Inferior parietal cortex (tissue), 1 donor: ENCODE data around the gene CFAP46.
"Not testable (repeated sequence)": the region's sequence is repeated elsewhere in the genome, so short reads cannot be mapped to it uniquely, and the experiment has no call there.

Experiments used
- DNase-seq: peaks from one replicate; pipeline ENCODE4 v3.0.0-alpha.2; 2016; ENCODE audit errors: extremely low spot score

CFAP46 gene

GRCh38 chr10:132900211-132900756 lies 42.1 kb downstream of the CFAP46 start:
- no peak for DNase-seq

- no peak for DNase-seq
Measured at GRCh38 chr10:132899751-132900065, 42.7 kb downstream of the CFAP46 start.

- no peak for DNase-seq
Measured at GRCh38 chr10:132899054-132899750, 43.2 kb downstream of the CFAP46 start.

GRCh38 chr10:132898391-132899053 lies 43.8 kb downstream of the CFAP46 start:
- DNase-seq: no peak

GRCh38 chr10:132897516-132898381 lies 44.6 kb downstream of the CFAP46 start:
- DNase-seq: no peak

GRCh38 chr10:132893786-132894185 lies 48.6 kb downstream of the CFAP46 start:
- not testable (repeated sequence) for DNase-seq

- DNase-seq: no peak
Measured at GRCh38 chr10:132893090-132893489, 49.3 kb downstream of the CFAP46 start.

GRCh38 chr10:132892004-132892403 lies 50.4 kb downstream of the CFAP46 start:
- no peak for DNase-seq

GRCh38 chr10:132891368-132891767 lies 51.0 kb downstream of the CFAP46 start:
- DNase-seq: no peak

- DNase-seq: no peak
Measured at GRCh38 chr10:132890301-132890700, 52.1 kb downstream of the CFAP46 start.

- DNase-seq: no peak
Measured at GRCh38 chr10:132889556-132889955, 52.8 kb downstream of the CFAP46 start.

- DNase-seq: no peak
Measured at GRCh38 chr10:132888898-132889490, 53.4 kb downstream of the CFAP46 start.

GRCh38 chr10:132888446-132888845 lies 53.9 kb downstream of the CFAP46 start:
- not testable (repeated sequence) for DNase-seq

- no peak for DNase-seq
Measured at GRCh38 chr10:132886211-132887099, 55.9 kb downstream of the CFAP46 start.

- DNase-seq: no peak
Measured at GRCh38 chr10:132885451-132886210, 56.7 kb downstream of the CFAP46 start.

- DNase-seq: no peak
Measured at GRCh38 chr10:132884691-132885271, 57.6 kb downstream of the CFAP46 start.

- DNase-seq: no peak
Measured at GRCh38 chr10:132884041-132884440, 58.3 kb downstream of the CFAP46 start.

- no peak for DNase-seq
Measured at GRCh38 chr10:132883391-132883881, 58.9 kb downstream of the CFAP46 start.
